GM12873 (cell line): ENCODE results near the gene PRSS56.

Experiments used
- CTCF ChIP-seq: IDR thresholded peaks from 2 replicates; pipeline ENCODE4 v1.5.1; 2012; ENCODE audit warnings: low read depth, mild to moderate bottlenecking, moderate library complexity, low read length, control low read depth; ENCODE audit not compliant: insufficient read depth; ENCODE audit errors: missing control alignments

PRSS56 gene

GRCh38 chr2:232539298-232540231, 19.4 kb downstream of the PRSS56 start, which contains the start of gene CHRNG:
Gene CHRNG, plus strand, starts transcription at chr2:232539692. Its CDS starts 56 bp downstream, at chr2:232539748.
- TF ChIP-seq CTCF, result no peak

- TF ChIP-seq CTCF, result no peak
Observed at GRCh38 chr2:232540441-232541041, 20.4 kb downstream of the PRSS56 start.

GRCh38 chr2:232541195-232541960, 21.2 kb downstream of the PRSS56 start:
- TF ChIP-seq CTCF, result no peak

GRCh38 chr2:232541961-232542714, 21.9 kb downstream of the PRSS56 start:
- TF ChIP-seq CTCF, result no peak

GRCh38 chr2:232542715-232543467, 22.7 kb downstream of the PRSS56 start:
- TF ChIP-seq CTCF, result no peak

- no peak for TF ChIP-seq CTCF
Observed at GRCh38 chr2:232543491-232543890, 23.3 kb downstream of the PRSS56 start.
